ENCODE measurements around the gene ZBTB42. TPM values are rescaled to one million over a fixed set of nuclear protein-coding genes. Genes with fewer than 3 reads are reported as not detected.

ZBTB42 gene
- total RNA-seq, 1 donor from 2014 or later: 5.7 TPM

GRCh38 chr14:104770072-104770579 lies 30.8 kb upstream of the ZBTB42 start:
- Histone ChIP-seq H3K4me3 (no peak overlapping the region), H3K36me3 (peaks cover 46% of the 10 kb centered on the region), H3K27me3 (ENCODE audit: low read depth) (no peaks in the 10 kb centered on the region), H3K27ac (replicated peaks) (no peak overlapping the region), H3K9me3 (replicated peaks) (peaks cover 19% of the 10 kb centered on the region), H3K4me1 (peaks cover 12% of the 10 kb centered on the region)
- no peak for DNase-seq
- intact Hi-C loops (cut with micrococcal nuclease): no loop called here
- TF ChIP-seq, protein P1, sequence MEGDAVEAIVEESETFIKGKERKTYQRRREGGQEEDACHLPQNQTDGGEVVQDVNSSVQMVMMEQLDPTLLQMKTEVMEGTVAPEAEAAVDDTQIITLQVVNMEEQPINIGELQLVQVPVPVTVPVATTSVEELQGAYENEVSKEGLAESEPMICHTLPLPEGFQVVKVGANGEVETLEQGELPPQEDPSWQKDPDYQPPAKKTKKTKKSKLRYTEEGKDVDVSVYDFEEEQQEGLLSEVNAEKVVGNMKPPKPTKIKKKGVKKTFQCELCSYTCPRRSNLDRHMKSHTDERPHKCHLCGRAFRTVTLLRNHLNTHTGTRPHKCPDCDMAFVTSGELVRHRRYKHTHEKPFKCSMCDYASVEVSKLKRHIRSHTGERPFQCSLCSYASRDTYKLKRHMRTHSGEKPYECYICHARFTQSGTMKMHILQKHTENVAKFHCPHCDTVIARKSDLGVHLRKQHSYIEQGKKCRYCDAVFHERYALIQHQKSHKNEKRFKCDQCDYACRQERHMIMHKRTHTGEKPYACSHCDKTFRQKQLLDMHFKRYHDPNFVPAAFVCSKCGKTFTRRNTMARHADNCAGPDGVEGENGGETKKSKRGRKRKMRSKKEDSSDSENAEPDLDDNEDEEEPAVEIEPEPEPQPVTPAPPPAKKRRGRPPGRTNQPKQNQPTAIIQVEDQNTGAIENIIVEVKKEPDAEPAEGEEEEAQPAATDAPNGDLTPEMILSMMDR (IDR thresholded peaks at IDR 0.05; ENCODE audit: borderline replicate concordance): no peak

DNA sequence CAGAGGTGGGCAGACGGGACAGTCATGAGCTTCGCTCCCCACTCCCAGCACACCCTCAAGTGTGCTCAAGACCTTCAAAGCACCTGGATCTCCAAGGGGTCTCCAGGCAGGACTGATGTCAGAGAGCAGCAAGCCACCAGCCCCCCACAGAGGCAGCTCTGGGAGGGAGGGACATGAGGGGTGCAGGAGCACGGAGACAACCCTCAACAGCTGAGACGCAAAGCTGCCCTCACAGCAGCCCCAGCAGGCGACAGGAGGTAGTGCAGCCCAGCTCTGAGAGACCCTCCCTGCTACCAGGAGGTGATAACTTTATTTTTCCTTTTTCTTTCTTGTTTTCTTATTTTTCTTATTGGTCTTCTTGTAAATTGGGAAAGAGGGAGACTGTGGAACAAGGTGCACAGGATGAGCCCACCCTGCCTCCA lies 30.0 kb upstream of the ZBTB42 start:
- H3K9me3 ChIP-seq (replicated peaks): peaks cover 15% of the 10 kb centered on the region
- TF ChIP-seq, protein P1 (IDR thresholded peaks at IDR 0.05; ENCODE audit: borderline replicate concordance): peak; percentile 42
- H3K4me1 ChIP-seq: peaks cover 12% of the 10 kb centered on the region
- DNase-seq: no peak
- no peak overlapping the region for H3K4me3 ChIP-seq
- no peak overlapping the region for H3K27ac ChIP-seq (replicated peaks)
- H3K27me3 ChIP-seq (ENCODE audit: low read depth): no peaks in the 10 kb centered on the region
- H3K36me3 ChIP-seq: peaks cover 53% of the 10 kb centered on the region
- intact Hi-C loops (cut with micrococcal nuclease): no loop called here

- Histone ChIP-seq H3K4me1 (peaks cover 12% of the 10 kb centered on the region), H3K27me3 (ENCODE audit: low read depth) (no peaks in the 10 kb centered on the region), H3K36me3 (peaks cover 54% of the 10 kb centered on the region)
Measured at GRCh38 chr14:104771374-104771773, 29.5 kb upstream of the ZBTB42 start.

GRCh38 chr14:104771918-104772706 lies 28.8 kb upstream of the ZBTB42 start:
- Histone ChIP-seq H3K9me3 (replicated peaks) (peaks cover 7% of the 10 kb centered on the region), H3K4me1 (peaks cover 12% of the 10 kb centered on the region), H3K27ac (replicated peaks) (no peak overlapping the region), H3K4me3 (no peak overlapping the region), H3K36me3 (peaks cover 61% of the 10 kb centered on the region), H3K27me3 (ENCODE audit: low read depth) (no peaks in the 10 kb centered on the region)
- no peak for DNase-seq
- intact Hi-C loops (cut with micrococcal nuclease): no loop called here
- TF ChIP-seq, protein P1 (IDR thresholded peaks at IDR 0.05; ENCODE audit: borderline replicate concordance): no peak

More at GRCh38 chr14:104771374-104771773, 29.5 kb upstream of the ZBTB42 start:
- intact Hi-C loops (cut with micrococcal nuclease): no loop called here
- DNase-seq: no peak
- TF ChIP-seq, protein P1 (IDR thresholded peaks at IDR 0.05; ENCODE audit: borderline replicate concordance): no peak
- Histone ChIP-seq H3K4me3 (no peak overlapping the region), H3K27ac (replicated peaks) (no peak overlapping the region), H3K9me3 (replicated peaks) (peaks cover 10% of the 10 kb centered on the region)

DNA sequence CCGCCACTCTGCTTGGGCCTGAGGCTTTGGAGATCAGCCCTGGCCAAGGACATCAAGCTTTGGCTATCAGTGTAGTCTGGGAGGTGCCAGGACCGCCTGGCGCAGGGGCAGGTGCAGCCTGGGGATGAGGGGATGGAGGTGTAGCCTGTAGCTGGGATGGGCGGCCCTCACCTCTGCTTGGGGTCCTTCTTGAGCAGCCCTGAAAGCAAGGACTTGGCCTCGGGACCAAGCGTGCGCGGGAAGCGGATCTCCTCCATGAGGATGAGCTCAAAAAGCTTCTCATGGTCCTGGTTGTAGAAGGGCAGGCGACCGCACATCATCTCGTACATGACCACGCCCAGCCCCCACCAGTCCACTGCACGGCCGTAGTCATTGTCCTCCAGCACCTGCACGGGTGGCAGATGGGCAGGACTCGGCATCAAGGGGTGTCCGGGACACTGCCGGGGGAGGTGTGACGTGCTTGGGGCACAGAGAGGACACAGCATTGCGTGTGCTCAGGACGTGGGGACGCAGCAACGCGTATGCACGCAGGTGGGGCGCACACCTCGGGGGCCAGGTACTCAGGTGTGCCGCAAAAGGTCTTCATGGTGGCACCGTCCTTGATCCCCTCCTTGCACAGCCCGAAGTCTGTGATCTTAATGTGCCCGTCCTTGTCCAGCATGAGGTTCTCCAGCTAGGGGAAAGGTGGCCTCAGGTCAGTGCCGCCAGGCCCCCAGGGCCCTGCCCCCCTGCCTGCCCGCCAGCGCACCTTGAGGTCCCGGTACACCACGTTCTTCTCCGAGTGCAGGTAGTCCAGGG lies 28.0 kb upstream of the ZBTB42 start:
- intact Hi-C loops (cut with micrococcal nuclease): no loop called here
- TF ChIP-seq, protein P1 (IDR thresholded peaks at IDR 0.05; ENCODE audit: borderline replicate concordance): no peak
- H3K36me3 ChIP-seq: peaks cover 67% of the 10 kb centered on the region
- no peaks in the 10 kb centered on the region for H3K27me3 ChIP-seq (ENCODE audit: low read depth)
- H3K4me3 ChIP-seq: no peak overlapping the region
- peaks cover 7% of the 10 kb centered on the region for H3K9me3 ChIP-seq (replicated peaks)
- DNase-seq: no peak
- no peak overlapping the region for H3K27ac ChIP-seq (replicated peaks)
- H3K4me1 ChIP-seq: peaks cover 12% of the 10 kb centered on the region
